K562 (cell line): ENCODE measurements around the gene GNAL. TPM values are rescaled to one million over a fixed set of nuclear protein-coding genes. Genes with fewer than 3 reads are reported as not detected.

Experiments
- BCLAF1 ChIP-seq, 2 experiments: fragments of 450-650 bp in 1 of 2; IDR thresholded peaks; 2 replicates each; pipeline ENCODE4 v1.6.1; 2011 to 2017; ENCODE audit warnings: low read depth in 2 of 2, antibody characterized with exemption in 1 of 2, borderline replicate concordance in 1 of 2, low read length in 1 of 2, mild to moderate bottlenecking in 1 of 2, mixed read lengths in 1 of 2; ENCODE audit not compliant: control insufficient read depth in 1 of 2
- BDP1 ChIP-seq: IDR thresholded peaks from 3 replicates; pipeline ENCODE4 v1.6.1; 2011; ENCODE audit not compliant: insufficient read length, insufficient read depth
- CEBPG ChIP-seq, 3 experiments: fragments of 200-800 bp in 1 of 3; sonication (Bioruptor generic) in 1 of 3; sonication (generic) in 1 of 3; formaldehyde crosslinking in 1 of 3; IDR thresholded peaks in 2 of 3; conservative IDR thresholded peaks in 1 of 3; 2 replicates each; pipeline versions ENCODE4 v1.6.1 to v1.8.0; 2016 to 2022; ENCODE audit warnings: missing compliant biosample characterization in 2 of 3, missing genetic modification characterization in 2 of 3, mild to moderate bottlenecking in 1 of 3, missing genetic modification reagents in 1 of 3
- CGGBP1 ChIP-seq: fragments of 250-450 bp; sonication (Bioruptor Pico); IDR thresholded peaks from 2 replicates; pipeline ENCODE4 v1.9.0; 2021; ENCODE audit warnings: mild to moderate bottlenecking
- CREB5 ChIP-seq: fragments of 250-450 bp; sonication (Bioruptor Pico); IDR thresholded peaks from 2 replicates; pipeline ENCODE4 v1.5.0; 2020; ENCODE audit warnings: mild to moderate bottlenecking
- CTCF ChIP-seq, 3 experiments: IDR thresholded peaks in 2 of 3; conservative IDR thresholded peaks in 1 of 3; 2 replicates each; pipeline ENCODE4 v1.5.1; 2011 to 2012; ENCODE audit warnings: low read length in 3 of 3, mild to moderate bottlenecking in 3 of 3, control low read depth in 2 of 3, improper control_type of control experiment in 1 of 3, inconsistent platforms in 1 of 3, low read depth in 1 of 3, mixed read lengths in 1 of 3, moderate library complexity in 1 of 3; ENCODE audit not compliant: insufficient read depth in 2 of 3
- ETS2 ChIP-seq: IDR thresholded peaks from 2 replicates; pipeline ENCODE4 v1.6.1; 2016; ENCODE audit warnings: borderline replicate concordance, missing genetic modification characterization, mild to moderate bottlenecking, moderate library complexity, missing compliant biosample characterization; ENCODE audit not compliant: poor library complexity, severe bottlenecking
- ETV6 ChIP-seq, 3 experiments: fragments of 150-350 bp in 1 of 3; sonication (generic) in 1 of 3; formaldehyde crosslinking in 1 of 3; IDR thresholded peaks; 2 replicates each; pipeline versions ENCODE4 v1.6.1 to v1.8.0; 2014 to 2022; ENCODE audit warnings: borderline replicate concordance in 2 of 3, low read depth in 2 of 3, antibody characterized with exemption in 1 of 3, low read length in 1 of 3, mild to moderate bottlenecking in 1 of 3, missing genetic modification reagents in 1 of 3
- IRF9 ChIP-seq: fragments of 450-650 bp; IDR thresholded peaks from 2 replicates; pipeline ENCODE4 v1.6.1; 2016; ENCODE audit warnings: missing biosample characterization, missing genetic modification characterization
- KDM4B ChIP-seq, 2 experiments: fragments of 450-650 bp in 1 of 2; sonication (generic) in 1 of 2; IDR thresholded peaks; 2 replicates each; pipeline ENCODE4 v1.6.1; 2016 to 2017; ENCODE audit warnings: borderline replicate concordance in 2 of 2, antibody characterized with exemption in 1 of 2, low read depth in 1 of 2, mild to moderate bottlenecking in 1 of 2
- KLF1 ChIP-seq: fragments of 450-650 bp; IDR thresholded peaks from 2 replicates; pipeline ENCODE4 v1.6.1; 2016; ENCODE audit warnings: missing genetic modification characterization, missing compliant biosample characterization
- NCOA4 ChIP-seq: fragments of 450-650 bp; IDR thresholded peaks from 2 replicates; pipeline ENCODE4 v1.6.1; 2018; ENCODE audit warnings: mild to moderate bottlenecking; ENCODE audit not compliant: partially characterized antibody
- TFAM ChIP-seq: fragments of 250-450 bp; sonication (Bioruptor Pico); conservative IDR thresholded peaks from 2 replicates; pipeline ENCODE4 v1.5.0; 2021; ENCODE audit warnings: mild to moderate bottlenecking, moderate library complexity
- ZNF324 ChIP-seq: fragments of 250-450 bp; sonication (Bioruptor Pico); IDR thresholded peaks from 2 replicates; pipeline ENCODE4 v1.4.0; 2020; ENCODE audit warnings: mild to moderate bottlenecking
- ZNF717 ChIP-seq: fragments of 250-450 bp; sonication (Bioruptor Pico); IDR thresholded peaks from 2 replicates; pipeline ENCODE4 v1.5.0; 2021
- polyA plus RNA-seq, 8 experiments: library from polyadenylated mRNA; depleted of rRNA in 4 of 8; stranded (reverse) in 5 of 8; unstranded in 3 of 8; fragments of >200 nt; fragmentation: Nextera tagmentation in 2 of 8; fragmentation: Illumina TruSeq in 1 of 8; extraction: Ambion mirVana in 2 of 8; extraction: Trizol in 1 of 8; gene quantifications; 2 replicates each; pipeline versions ENCODE4 v1.2.1 to v1.2.3, GENCODE V29; 2011 to 2014; ENCODE audit warnings: inconsistent platforms in 1 of 8, missing spikeins in 1 of 8
- total RNA-seq, 7 experiments: library from RNA; depleted of rRNA in 6 of 7; stranded (reverse); fragments of >200 nt in 6 of 7; fragmentation: Illumina TruSeq in 2 of 7; extraction: Trizol in 2 of 7; gene quantifications; 2 replicates each; pipeline versions ENCODE4 v1.2.1 to v1.2.3, GENCODE V29; 2011 to 2021; ENCODE audit warnings: low replicate concordance in 1 of 7

GNAL gene
- total and polyA plus RNA-seq, 9 of the 15 experiments (the other 6 are each of a cell fraction or from before 2014, with no cell fraction given): under 0.01 to 0.10 (median 0.01) TPM; not detected in 5

- TF ChIP-seq CREB5 (CRISPR knock-in tag) (no peak), IRF9 (tag) (no peak), ETS2 (tag) (no peak), ETV6 (IDR thresholded peaks at IDR 0.05; ENCODE audit: borderline replicate concordance in 1 of 2, low read depth in 2 of 2, low read length in 1 of 2) (no peak), ETV6 (CRISPR knock-in tag; IDR thresholded peaks at IDR 0.05; ENCODE audit: borderline replicate concordance) (no peak), CGGBP1 (CRISPR knock-in tag) (no peak), BDP1 (no peak), CTCF (IDR thresholded peaks at IDR 0.05 in 2 of 3, conservative IDR thresholded peaks at IDR 0.05 in 1 of 3; ENCODE audit: insufficient read depth in 2 of 3, low read depth in 1 of 3, low read length in 3 of 3) (no peak), ZNF324 (no peak), NCOA4 (no peak), TFAM (CRISPR knock-in tag) (no peak), CEBPG (CRISPR knock-in tag; IDR thresholded peaks at IDR 0.05) (no peak), CEBPG (tag; conservative IDR thresholded peaks at IDR 0.05 in 1 of 2, IDR thresholded peaks at IDR 0.05 in 1 of 2) (no peak), KDM4B (IDR thresholded peaks at IDR 0.05; ENCODE audit: borderline replicate concordance in 2 of 2, low read depth in 1 of 2) (no peak), BCLAF1 (IDR thresholded peaks at IDR 0.05; ENCODE audit: borderline replicate concordance in 1 of 2, control insufficient read depth in 1 of 2, low read depth in 2 of 2, low read length in 1 of 2) (no peak), KLF1 (tag) (no peak), ZNF717 (no peak)
These were observed 168.3 kb downstream of the GNAL start (continued) for GRCh38 chr18:11857177-11857887.
